ENCODE measurements around the gene KCNK1.

- TF ChIP-seq YY1 (IDR thresholded peaks at IDR 0.05; ENCODE audit: insufficient read depth, insufficient read length) (no peak), ZNF274 (IDR thresholded peaks at IDR 0.05; ENCODE audit: low read depth, low read length) (no peak), SUZ12 (IDR thresholded peaks at IDR 0.05; ENCODE audit: extremely low read depth, insufficient read depth, insufficient read length) (no peak)
Observed at GRCh38 chr1:233667741-233668140, 53.8 kb downstream of the KCNK1 start.
